Lower lobe of right lung (tissue), 2 donors: ENCODE measurements around the gene MAP3K20. TPM values are rescaled to one million over a fixed set of nuclear protein-coding genes. Genes with fewer than 3 reads are reported as not detected.

Source experiments
- ATAC-seq, 2 donors: fragments of 200-7000 bp; cut with Tn5 transposase; one replicate each; pipeline ENCODE4 v1.9.1; 2020 to 2022; ENCODE audit warnings: mild to moderate bottlenecking in 2 of 2, moderate library complexity in 2 of 2
- DNase-seq: peaks from one replicate; pipeline ENCODE4 v3.0.0-alpha.2; 2020
- H3K27ac ChIP-seq: fragments of 200-600 bp; one replicate; pipeline ENCODE4 v1.8.0; 2022
- H3K27me3 ChIP-seq: fragments of 200-600 bp; one replicate; pipeline ENCODE4 v1.8.0; 2022; ENCODE audit warnings: low read depth
- H3K36me3 ChIP-seq: fragments of 200-600 bp; one replicate; pipeline ENCODE4 v1.8.0; 2022; ENCODE audit warnings: mild to moderate bottlenecking
- H3K4me1 ChIP-seq: fragments of 200-600 bp; one replicate; pipeline ENCODE4 v1.8.0; 2022
- H3K4me3 ChIP-seq: fragments of 200-600 bp; one replicate; pipeline ENCODE4 v1.8.0; 2022; ENCODE audit warnings: mild to moderate bottlenecking
- H3K9me3 ChIP-seq: fragments of 200-600 bp; one replicate; pipeline ENCODE4 v1.8.0; 2022
- CTCF ChIP-seq: fragments of 200-600 bp; IDR thresholded peaks from one replicate; pipeline ENCODE4 v1.8.0; 2022; ENCODE audit warnings: antibody characterized with exemption, mild to moderate bottlenecking
- intact Hi-C: fragments of 100-400 bp; cut with DNase I; formaldehyde crosslinking; loops from one replicate; pipeline ENCODE4 v1.11.0; 2022
- total RNA-seq: library from RNA; stranded (reverse); fragmentation: NEBNext Ultra II Directional; extraction: Animal tissue kit (Norgen Biotek cat#: 25700); gene quantifications from one replicate; pipeline ENCODE4 v1.2.1, GENCODE V29; 2021
- donor health status: DM: no; HTN: yes; CAD: no; lungs with severe emphysema.

MAP3K20 gene
- total RNA-seq, 1 donor from 2014 or later: 40.8 TPM

- no peak for ATAC-seq
- no peak overlapping the region for H3K27ac ChIP-seq
- intact Hi-C loops: no loop called here
- no peak for TF ChIP-seq CTCF
- H3K27me3 ChIP-seq: no peaks in the 10 kb centered on the region
- no peaks in the 10 kb centered on the region for H3K36me3 ChIP-seq
- H3K9me3 ChIP-seq: no peaks in the 10 kb centered on the region
- H3K4me1 ChIP-seq: peaks cover 12% of the 10 kb centered on the region
- no peak for DNase-seq
- no peak overlapping the region for H3K4me3 ChIP-seq
Measured at GRCh38 chr2:173221132-173221695, 145.6 kb downstream of the MAP3K20 start.

DNA sequence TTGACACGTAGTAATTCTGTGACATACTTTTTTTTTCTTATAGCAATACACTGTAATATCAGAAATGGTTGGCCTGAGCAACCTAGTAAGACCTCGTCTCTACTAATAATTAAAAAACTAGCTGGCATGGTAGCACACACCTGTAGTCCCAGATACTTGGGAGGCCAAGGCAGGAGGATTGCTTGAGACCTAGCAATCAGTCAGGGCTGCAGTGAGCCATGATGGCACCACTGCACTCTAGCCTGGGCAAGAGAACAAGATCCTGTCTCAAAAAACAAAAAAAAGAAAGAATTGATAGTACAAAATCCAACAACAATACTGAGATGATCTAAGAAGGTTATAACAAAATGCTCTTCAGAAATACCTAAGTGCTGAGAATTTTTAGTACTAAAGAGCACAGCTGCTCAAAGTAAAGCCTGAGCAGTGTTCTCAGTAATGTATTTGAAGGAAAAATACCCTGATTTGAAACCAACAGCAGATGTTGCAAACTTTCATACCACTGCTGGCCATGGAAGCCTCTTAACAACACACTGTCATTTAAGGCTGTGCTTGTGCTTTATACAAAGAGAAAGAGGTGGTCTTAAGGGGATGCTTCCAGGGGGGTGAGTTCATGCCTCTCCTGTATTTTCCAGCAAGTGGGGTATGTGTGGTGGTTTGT is 146.4 kb downstream of the MAP3K20 start:
- intact Hi-C loops: no loop called here
- TF ChIP-seq CTCF: no peak
- no peak for DNase-seq

DNA sequence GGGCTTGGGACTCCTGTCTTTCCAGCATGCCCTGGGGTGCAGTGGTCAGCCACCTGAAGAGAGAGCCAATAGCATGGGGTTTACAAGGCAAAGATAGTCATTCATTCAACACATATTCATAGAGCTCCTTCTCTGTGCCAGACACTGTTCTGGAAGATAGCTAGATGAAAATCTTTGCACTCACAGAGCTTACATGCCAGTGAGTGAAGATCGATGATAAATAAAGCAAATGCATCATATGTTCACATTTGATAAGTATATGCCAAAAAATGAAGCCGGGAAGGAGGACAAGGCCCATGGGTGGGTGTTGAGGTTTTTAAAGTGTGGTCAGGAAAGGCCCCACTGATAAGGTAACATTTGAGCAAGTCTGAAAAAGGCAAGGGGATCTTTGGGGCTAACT is 148.2 kb downstream of the MAP3K20 start:
- no peaks in the 10 kb centered on the region for H3K27me3 ChIP-seq
- H3K36me3 ChIP-seq: no peaks in the 10 kb centered on the region
- no peak for ATAC-seq
- intact Hi-C loops: no loop called here
- no peak overlapping the region for H3K4me3 ChIP-seq
- H3K4me1 ChIP-seq: peaks cover 9% of the 10 kb centered on the region
- no peak for TF ChIP-seq CTCF
- no peak overlapping the region for H3K27ac ChIP-seq
- no peaks in the 10 kb centered on the region for H3K9me3 ChIP-seq
- DNase-seq: no peak

More for the DNA sequence above, 146.4 kb downstream of the MAP3K20 start:
- ATAC-seq: no peak
- Histone ChIP-seq H3K9me3 (no peaks in the 10 kb centered on the region), H3K4me1 (peaks cover 18% of the 10 kb centered on the region), H3K4me3 (no peak overlapping the region), H3K27me3 (no peaks in the 10 kb centered on the region), H3K36me3 (no peaks in the 10 kb centered on the region), H3K27ac (no peak overlapping the region)

GRCh38 chr2:173226899-173227698 is 151.5 kb downstream of the MAP3K20 start:
- Histone ChIP-seq H3K9me3 (no peaks in the 10 kb centered on the region), H3K27me3 (no peaks in the 10 kb centered on the region), H3K27ac (no peak overlapping the region), H3K4me3 (no peak overlapping the region), H3K4me1 (peaks cover 15% of the 10 kb centered on the region), H3K36me3 (peaks cover 1% of the 10 kb centered on the region)
- no peak for TF ChIP-seq CTCF
- ATAC-seq: no peak
- no peak for DNase-seq
- intact Hi-C loops: no loop called here

DNA sequence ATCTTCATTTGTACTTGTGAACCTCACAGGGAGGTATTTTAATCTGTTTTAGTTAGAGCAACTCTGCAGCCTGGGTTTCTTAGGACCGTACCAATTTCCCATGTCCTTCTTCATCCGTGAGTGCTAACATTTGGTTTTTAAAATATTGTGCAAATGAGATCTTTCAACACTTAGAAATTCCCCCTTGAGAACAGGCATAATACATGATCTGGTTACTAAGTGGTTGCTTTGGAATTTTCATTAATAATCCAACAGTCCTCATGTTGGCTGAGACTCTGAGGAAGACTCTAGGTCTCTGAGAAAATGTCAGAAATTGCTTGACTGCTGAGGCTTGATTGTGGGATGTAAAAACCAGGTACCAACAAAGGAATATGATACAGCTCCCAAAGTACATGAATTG is 153.4 kb downstream of the MAP3K20 start:
- ATAC-seq: no peak
- H3K27ac ChIP-seq: no peak overlapping the region
- no peak for DNase-seq
- intact Hi-C loops: no loop called here
- H3K36me3 ChIP-seq: peaks cover 20% of the 10 kb centered on the region
- no peaks in the 10 kb centered on the region for H3K27me3 ChIP-seq
- H3K9me3 ChIP-seq: no peaks in the 10 kb centered on the region
- no peak for TF ChIP-seq CTCF
- peaks cover 15% of the 10 kb centered on the region for H3K4me1 ChIP-seq
- H3K4me3 ChIP-seq: no peak overlapping the region
